Fibroblast of pulmonary artery (primary cell): ENCODE results near the gene ZBTB16.

Experiments
- DNase-seq: peaks from one replicate; pipeline ENCODE4 v3.0.0-alpha.2; 2010; ENCODE audit warnings: low read depth
- H3K4me3 ChIP-seq: replicated peaks from 2 replicates; pipeline ENCODE4 v1.5.1; 2011; ENCODE audit warnings: low read depth, mild to moderate bottlenecking, control low read depth, low read length, moderate library complexity
- TF ChIP-seq, protein P1 (sequence below): IDR thresholded peaks from 2 replicates; pipeline ENCODE4 v1.5.1; 2011; ENCODE audit warnings: mild to moderate bottlenecking, control low read depth, low read length, inconsistent platforms; ENCODE audit errors: missing control alignments

Gene ZBTB16

GRCh38 chr11:114215871-114216795 lies 156.6 kb downstream of the ZBTB16 start:
- H3K4me3 ChIP-seq, result no peak overlapping the region
- DNase-seq, result peak; percentile 63
- TF ChIP-seq, protein P1, sequence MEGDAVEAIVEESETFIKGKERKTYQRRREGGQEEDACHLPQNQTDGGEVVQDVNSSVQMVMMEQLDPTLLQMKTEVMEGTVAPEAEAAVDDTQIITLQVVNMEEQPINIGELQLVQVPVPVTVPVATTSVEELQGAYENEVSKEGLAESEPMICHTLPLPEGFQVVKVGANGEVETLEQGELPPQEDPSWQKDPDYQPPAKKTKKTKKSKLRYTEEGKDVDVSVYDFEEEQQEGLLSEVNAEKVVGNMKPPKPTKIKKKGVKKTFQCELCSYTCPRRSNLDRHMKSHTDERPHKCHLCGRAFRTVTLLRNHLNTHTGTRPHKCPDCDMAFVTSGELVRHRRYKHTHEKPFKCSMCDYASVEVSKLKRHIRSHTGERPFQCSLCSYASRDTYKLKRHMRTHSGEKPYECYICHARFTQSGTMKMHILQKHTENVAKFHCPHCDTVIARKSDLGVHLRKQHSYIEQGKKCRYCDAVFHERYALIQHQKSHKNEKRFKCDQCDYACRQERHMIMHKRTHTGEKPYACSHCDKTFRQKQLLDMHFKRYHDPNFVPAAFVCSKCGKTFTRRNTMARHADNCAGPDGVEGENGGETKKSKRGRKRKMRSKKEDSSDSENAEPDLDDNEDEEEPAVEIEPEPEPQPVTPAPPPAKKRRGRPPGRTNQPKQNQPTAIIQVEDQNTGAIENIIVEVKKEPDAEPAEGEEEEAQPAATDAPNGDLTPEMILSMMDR, result no peak

DNA sequence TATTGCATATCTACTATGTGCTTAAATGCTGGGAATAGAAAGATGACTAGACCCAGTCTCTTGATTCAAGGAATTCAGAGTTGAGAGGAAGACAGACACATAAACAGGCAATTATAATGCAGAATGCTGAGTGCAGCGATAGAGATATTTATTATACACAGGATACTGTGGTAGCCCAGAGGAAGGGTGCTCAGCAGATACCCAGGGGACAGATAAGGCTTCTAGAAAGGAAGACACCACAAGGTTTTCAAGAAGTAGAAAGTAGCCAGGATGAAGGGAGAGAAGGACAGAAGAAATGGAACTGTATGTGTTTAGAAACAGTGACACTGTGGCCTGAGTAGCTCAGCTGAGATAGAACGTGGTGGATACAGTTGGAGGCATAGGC lies 157.3 kb downstream of the ZBTB16 start:
- TF ChIP-seq, protein P1, result no peak
- no peak overlapping the region for H3K4me3 ChIP-seq
- no peak for DNase-seq

GRCh38 chr11:114218508-114218907 lies 159.0 kb downstream of the ZBTB16 start:
- H3K4me3 ChIP-seq, result no peak overlapping the region
- TF ChIP-seq, protein P1, result no peak
- DNase-seq, result no peak

DNA sequence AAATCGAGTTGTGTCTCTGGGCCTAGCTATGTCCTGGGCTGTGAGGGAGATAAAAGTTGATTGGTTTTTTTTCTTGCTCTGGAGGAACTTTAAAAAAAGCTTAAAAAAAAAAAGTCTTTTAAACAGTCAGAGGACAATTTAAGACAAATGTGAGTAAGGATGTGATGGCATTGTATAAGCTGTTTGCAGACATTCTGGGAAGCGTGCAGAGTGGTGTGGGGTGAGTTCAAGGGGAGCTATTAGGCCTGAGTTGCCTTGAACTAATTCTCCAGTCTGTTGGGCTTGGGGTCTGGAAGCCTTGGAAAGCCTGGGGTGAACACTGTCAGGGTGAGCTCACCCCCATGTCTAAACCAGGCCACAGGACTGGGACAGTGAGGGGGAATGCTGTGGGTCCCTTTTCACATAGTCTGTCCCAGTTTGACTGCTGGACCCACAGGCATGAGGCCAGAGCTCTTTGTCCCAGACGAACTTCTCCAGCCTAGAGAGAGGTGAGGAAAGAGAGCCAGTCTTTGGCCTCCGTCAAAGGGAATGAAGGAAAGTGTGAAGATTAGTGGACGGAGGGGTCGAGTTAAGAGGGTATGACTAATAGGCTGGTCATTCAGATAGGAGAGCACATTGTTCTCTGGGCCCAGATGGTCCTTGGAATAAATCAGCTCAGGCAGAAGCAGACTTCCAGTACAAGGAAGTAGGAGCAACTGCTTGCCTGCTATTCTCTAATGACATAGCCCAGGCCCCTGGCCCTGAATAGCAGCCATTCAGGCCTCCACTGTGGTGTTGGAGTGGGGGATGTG lies 160.2 kb downstream of the ZBTB16 start:
- TF ChIP-seq, protein P1, result no peak
- no peak overlapping the region for H3K4me3 ChIP-seq
- peak; percentile 94 for DNase-seq

DNA sequence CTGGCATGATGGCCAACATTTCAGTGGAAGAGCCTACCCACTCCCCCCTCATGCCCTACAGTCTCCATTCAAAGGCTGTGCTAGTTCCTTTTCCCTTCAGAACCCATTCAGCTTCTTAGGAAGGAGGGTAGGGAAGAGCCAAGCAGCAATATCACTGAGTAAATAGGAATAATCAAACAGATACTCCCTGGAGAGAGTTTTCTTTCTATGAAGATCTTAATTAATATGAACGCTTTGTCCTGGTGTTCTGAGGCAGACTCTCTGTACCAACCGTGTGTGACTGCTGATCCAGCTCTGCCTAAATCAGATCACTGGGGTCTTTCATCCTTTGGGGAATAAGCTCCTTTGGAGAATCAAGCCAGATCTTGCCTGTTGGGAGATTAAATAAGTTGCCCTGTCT lies 161.5 kb downstream of the ZBTB16 start:
- TF ChIP-seq, protein P1, result no peak

GRCh38 chr11:114225661-114226060 lies 166.2 kb downstream of the ZBTB16 start:
- no peak overlapping the region for H3K4me3 ChIP-seq
- DNase-seq, result no peak
- TF ChIP-seq, protein P1, result no peak

More for the DNA sequence above, 161.5 kb downstream of the ZBTB16 start:
- no peak for DNase-seq
- H3K4me3 ChIP-seq, result no peak overlapping the region
